Measurements from ENCODE around the gene NSUN2. TPM values are rescaled to one million over a fixed set of nuclear protein-coding genes. Genes with fewer than 3 reads are reported as not detected.

Gene NSUN2
- total RNA-seq, 6 experiments from 2014 or later: 59.9 to 67.7 (median 60.5) TPM

GRCh38 chr5:6631441-6631840, 1.4 kb downstream of the NSUN2 start:
- H3K4me3 Mint-ChIP-seq: peak overlapping the region; percentile 100
- no peaks in the 10 kb centered on the region for H3K9me3 Mint-ChIP-seq
- no peaks in the 10 kb centered on the region; the same call in 1 of the 2 replicates for H3K27me3 Mint-ChIP-seq (ENCODE audit: insufficient read depth)
- peak overlapping the region; percentile 22 for H3K27ac Mint-ChIP-seq
- DNase-seq: no peak
- H3K4me1 Mint-ChIP-seq (ENCODE audit: low read depth): peaks cover 42% of the 10 kb centered on the region
- H3K36me3 Mint-ChIP-seq (ENCODE audit: low read depth): peaks cover 53% of the 10 kb centered on the region
- TF ChIP-seq, protein P1, sequence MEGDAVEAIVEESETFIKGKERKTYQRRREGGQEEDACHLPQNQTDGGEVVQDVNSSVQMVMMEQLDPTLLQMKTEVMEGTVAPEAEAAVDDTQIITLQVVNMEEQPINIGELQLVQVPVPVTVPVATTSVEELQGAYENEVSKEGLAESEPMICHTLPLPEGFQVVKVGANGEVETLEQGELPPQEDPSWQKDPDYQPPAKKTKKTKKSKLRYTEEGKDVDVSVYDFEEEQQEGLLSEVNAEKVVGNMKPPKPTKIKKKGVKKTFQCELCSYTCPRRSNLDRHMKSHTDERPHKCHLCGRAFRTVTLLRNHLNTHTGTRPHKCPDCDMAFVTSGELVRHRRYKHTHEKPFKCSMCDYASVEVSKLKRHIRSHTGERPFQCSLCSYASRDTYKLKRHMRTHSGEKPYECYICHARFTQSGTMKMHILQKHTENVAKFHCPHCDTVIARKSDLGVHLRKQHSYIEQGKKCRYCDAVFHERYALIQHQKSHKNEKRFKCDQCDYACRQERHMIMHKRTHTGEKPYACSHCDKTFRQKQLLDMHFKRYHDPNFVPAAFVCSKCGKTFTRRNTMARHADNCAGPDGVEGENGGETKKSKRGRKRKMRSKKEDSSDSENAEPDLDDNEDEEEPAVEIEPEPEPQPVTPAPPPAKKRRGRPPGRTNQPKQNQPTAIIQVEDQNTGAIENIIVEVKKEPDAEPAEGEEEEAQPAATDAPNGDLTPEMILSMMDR (IDR thresholded peaks at IDR 0.05): no peak

GRCh38 chr5:6626508-6626907, 6.3 kb downstream of the NSUN2 start:
- TF ChIP-seq, protein P1 (IDR thresholded peaks at IDR 0.05): no peak
- peaks cover 18% of the 10 kb centered on the region for H3K4me1 Mint-ChIP-seq (ENCODE audit: low read depth)
- H3K27me3 Mint-ChIP-seq (ENCODE audit: insufficient read depth): peaks cover 2% of the 10 kb centered on the region; the same call in 1 of the 2 replicates
- peaks cover 17% of the 10 kb centered on the region for H3K9me3 Mint-ChIP-seq
- H3K27ac Mint-ChIP-seq: no peak overlapping the region
- DNase-seq: no peak
- H3K36me3 Mint-ChIP-seq (ENCODE audit: low read depth): peaks cover 84% of the 10 kb centered on the region
- no peak overlapping the region for H3K4me3 Mint-ChIP-seq

GRCh38 chr5:6623941-6624340, 8.9 kb downstream of the NSUN2 start:
- peaks cover 5% of the 10 kb centered on the region; the same call in 1 of the 2 replicates for H3K4me1 Mint-ChIP-seq (ENCODE audit: low read depth)
- TF ChIP-seq, protein P1 (IDR thresholded peaks at IDR 0.05): no peak
- H3K27ac Mint-ChIP-seq: no peak overlapping the region
- peaks cover 2% of the 10 kb centered on the region; the same call in 1 of the 2 replicates for H3K27me3 Mint-ChIP-seq (ENCODE audit: insufficient read depth)
- H3K36me3 Mint-ChIP-seq (ENCODE audit: low read depth): peaks cover 78% of the 10 kb centered on the region
- DNase-seq: no peak
- H3K9me3 Mint-ChIP-seq: peaks cover 17% of the 10 kb centered on the region
- H3K4me3 Mint-ChIP-seq: no peak overlapping the region

DNA sequence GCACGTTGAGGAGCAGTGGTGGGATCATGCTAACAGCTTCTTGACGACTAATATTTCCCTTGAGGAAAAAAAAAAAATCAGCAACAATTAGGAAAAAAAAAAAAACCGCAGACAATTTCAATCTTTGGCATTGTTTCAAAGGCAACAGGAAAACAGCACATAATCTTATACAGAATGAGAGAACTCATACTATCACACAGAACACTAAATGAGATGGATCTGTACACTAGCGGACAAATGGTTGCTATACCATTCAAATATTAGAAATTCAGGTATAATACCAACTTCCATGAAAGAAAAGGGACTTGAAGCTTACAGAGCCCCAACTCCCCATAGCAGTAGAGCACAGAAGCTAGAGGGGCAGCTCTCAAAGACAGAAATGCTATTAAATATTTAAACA, 9.6 kb downstream of the NSUN2 start:
- Mint-ChIP-seq H3K9me3 (peaks cover 17% of the 10 kb centered on the region), H3K4me3 (no peak overlapping the region), H3K4me1 (ENCODE audit: low read depth) (peaks cover 5% of the 10 kb centered on the region; the same call in 1 of the 2 replicates), H3K27me3 (ENCODE audit: insufficient read depth) (peaks cover 2% of the 10 kb centered on the region; the same call in 1 of the 2 replicates), H3K36me3 (ENCODE audit: low read depth) (peaks cover 76% of the 10 kb centered on the region), H3K27ac (no peak overlapping the region)
- no peak for DNase-seq
- TF ChIP-seq, protein P1 (IDR thresholded peaks at IDR 0.05): no peak

DNA sequence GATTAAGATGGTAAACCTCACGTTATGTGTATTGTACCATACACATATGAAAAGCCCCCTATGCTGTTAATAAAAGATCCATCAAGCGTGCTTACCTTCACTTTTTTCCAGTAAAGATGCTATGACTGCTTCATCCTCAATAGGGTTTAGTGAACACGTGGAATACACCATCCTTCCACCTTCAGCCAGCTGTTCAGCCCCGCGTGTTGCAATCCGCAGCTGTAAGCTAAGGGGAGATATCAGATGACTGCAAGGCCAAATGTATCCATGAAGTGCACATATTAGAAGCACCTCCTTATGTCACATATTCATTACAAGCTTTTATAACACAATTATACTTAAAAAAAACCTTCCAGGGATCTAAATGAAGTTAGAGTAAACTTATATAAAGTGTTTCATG, 16.2 kb downstream of the NSUN2 start:
- Mint-ChIP-seq H3K27me3 (ENCODE audit: insufficient read depth) (no peaks in the 10 kb centered on the region; the same call in 1 of the 2 replicates), H3K27ac (no peak overlapping the region), H3K4me3 (no peak overlapping the region), H3K36me3 (ENCODE audit: low read depth) (peaks cover 37% of the 10 kb centered on the region), H3K9me3 (no peaks in the 10 kb centered on the region), H3K4me1 (ENCODE audit: low read depth) (peaks cover 7% of the 10 kb centered on the region; the same call in 1 of the 2 replicates)
- no peak for DNase-seq
- TF ChIP-seq, protein P1 (IDR thresholded peaks at IDR 0.05): no peak

Measured in HFFc6 (cell line).